22Rv1 (cell line): Measurements from ENCODE around the gene EIF3J.
"Not testable (repeated sequence)": the region's sequence is repeated elsewhere in the genome, so short reads cannot be mapped to it uniquely, and the experiment has no call there.

Experiments used
- H3K27ac ChIP-seq: fragments of 450-650 bp; 2 replicates; pipeline ENCODE4 v1.5.1; 2017
- CTCF ChIP-seq: fragments of 450-650 bp; IDR thresholded peaks from 2 replicates; pipeline ENCODE4 v1.5.1; 2017; ENCODE audit warnings: mild to moderate bottlenecking
- ZFX ChIP-seq: fragments of 450-650 bp; IDR thresholded peaks from 2 replicates; pipeline ENCODE4 v1.6.1; 2017; ENCODE audit warnings: antibody characterized with exemption, borderline replicate concordance

Gene EIF3J

DNA sequence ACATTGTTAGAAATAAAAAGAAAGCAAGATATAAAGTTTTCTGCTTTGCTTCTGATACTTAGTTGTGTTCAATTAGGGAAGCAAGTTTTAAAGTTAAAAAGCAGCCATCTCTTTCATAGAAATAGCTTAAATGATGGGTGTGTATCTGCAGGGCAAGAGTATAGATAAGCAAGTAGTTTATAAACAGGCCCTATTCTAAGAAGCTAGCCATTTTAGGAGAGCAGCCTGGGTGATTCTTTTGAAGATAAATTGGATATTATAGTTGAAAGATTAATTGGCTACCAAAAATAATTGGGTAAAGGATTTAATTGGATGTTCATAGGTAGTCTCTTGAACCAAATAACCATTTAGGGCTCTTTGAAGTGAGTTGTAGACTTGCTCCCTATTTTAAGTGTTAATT, 5.6 kb downstream of the EIF3J start:
- no peak overlapping the region for H3K27ac ChIP-seq
- TF ChIP-seq ZFX: no peak
- no peak for TF ChIP-seq CTCF

- not testable (repeated sequence) for H3K27ac ChIP-seq
Measured at GRCh38 chr15:44544745-44545144, 7.8 kb downstream of the EIF3J start.

DNA sequence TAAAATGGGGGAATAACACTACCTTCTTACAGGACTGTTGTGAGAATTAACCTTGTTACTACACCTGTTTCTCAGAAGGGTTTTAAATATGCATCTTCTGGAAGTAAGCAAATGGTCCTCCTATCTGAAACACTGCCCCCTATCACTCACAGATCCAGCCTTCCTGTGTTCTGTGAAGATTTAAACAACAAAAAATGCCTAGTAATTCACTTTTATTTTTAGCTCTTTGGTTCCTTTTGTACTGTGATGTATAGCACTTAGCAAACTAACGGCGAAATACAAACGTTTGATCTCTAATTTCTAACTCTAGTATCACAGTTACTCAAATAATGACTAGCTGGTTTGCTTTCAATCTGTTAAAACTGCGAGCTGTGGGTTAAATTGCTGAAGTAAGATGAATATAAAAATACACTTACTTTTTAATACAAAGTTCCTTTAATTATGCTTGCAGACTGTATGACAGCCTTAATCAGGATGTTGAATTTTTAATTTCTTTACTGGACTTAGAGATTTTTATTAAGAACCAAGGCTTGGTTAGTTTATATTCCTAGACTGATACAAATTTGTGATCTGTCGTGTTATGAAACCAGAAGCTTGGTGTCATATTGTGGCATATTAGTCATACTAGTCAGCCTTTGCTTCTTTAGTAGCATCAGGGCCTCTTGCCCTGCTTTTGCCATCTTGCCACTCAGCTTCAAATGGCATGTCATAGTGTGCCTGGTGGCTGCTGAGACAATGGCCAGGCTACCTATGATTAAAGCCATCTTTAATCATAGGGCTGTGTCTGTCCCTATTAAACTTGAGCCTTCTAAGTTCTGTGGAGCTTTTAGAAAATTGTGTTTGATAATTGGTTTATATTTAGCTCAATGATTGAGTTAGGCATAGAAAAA, 9.2 kb downstream of the EIF3J start:
- TF ChIP-seq ZFX (no peak), CTCF (peak; percentile 41)
- no peak overlapping the region for H3K27ac ChIP-seq

DNA sequence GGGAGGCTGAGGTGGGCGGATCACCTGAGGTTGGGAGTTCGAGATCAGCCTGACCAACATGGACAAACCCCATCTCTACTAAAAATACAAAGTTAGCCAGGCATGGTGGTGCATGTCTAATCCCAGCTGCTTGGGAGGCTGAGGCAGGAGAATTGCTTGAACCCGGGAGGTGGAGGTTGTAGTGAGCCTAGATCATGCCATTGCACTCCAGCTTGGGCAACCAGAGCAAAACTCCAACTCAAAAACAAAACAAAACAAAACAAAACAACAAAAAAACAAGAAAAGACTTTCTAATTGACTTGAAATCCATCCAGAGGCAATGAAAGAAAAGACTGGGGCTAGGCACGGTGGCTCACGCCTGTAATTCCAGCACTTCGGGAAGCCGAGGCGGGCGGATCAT, 12.2 kb downstream of the EIF3J start:
- H3K27ac ChIP-seq: not testable (repeated sequence)

GRCh38 chr15:44550256-44550655, 13.3 kb downstream of the EIF3J start:
- H3K27ac ChIP-seq: peak overlapping the region; percentile 8; the same call in 1 of the 2 replicates
- TF ChIP-seq ZFX (no peak), CTCF (peak; percentile 60)

GRCh38 chr15:44550734-44551133, 13.8 kb downstream of the EIF3J start:
- no peak for TF ChIP-seq CTCF
- TF ChIP-seq ZFX: no peak
- no peak overlapping the region for H3K27ac ChIP-seq

DNA sequence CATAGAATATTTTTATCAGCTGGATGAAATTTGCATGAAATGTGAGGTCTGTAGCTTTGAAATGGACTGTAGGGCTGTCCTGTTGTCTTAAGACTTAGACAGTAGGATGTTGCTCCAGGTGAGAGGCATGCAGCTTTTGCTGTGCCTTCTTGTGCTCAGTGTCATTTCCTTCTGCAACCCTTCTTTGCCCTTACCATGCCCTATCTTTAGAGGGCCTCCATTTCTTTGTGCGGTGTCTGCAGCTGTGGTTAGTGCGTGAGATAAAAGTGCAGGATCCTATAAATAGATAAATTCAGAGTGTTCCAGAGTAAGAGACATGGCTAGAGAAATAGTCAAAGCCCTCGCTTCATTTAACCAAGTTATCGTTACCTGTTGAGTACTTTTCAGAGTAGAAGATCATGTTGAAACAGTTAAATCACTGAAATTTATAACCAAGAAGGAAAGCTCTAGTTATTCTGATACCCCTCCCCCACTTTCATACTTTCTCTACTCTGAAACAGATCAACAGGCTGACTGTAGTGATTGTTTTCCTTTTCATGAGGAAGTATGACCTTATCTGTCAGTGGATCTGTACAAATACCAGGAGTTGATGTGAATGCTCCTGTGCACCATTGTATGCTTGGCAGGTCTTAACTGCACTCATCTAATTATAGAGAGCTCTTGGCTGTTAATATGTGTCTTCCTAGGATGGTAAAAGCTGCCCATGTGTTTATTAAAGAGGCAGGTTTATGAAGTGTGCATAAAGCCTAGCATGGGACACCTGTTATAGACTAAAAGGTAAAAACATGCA, 18.2 kb downstream of the EIF3J start:
- H3K27ac ChIP-seq: peak overlapping the region; percentile 1; the same call in 1 of the 2 replicates
- no peak for TF ChIP-seq CTCF
- TF ChIP-seq ZFX: no peak

GRCh38 chr15:44560926-44561325, 24.0 kb downstream of the EIF3J start:
- H3K27ac ChIP-seq: not testable (repeated sequence)
